ENCODE measurements around the gene ZNF433.
A peak's percentile ranks its signal among the peaks of the same experiment; 100 is the strongest.

- TF ChIP-seq, protein P1, sequence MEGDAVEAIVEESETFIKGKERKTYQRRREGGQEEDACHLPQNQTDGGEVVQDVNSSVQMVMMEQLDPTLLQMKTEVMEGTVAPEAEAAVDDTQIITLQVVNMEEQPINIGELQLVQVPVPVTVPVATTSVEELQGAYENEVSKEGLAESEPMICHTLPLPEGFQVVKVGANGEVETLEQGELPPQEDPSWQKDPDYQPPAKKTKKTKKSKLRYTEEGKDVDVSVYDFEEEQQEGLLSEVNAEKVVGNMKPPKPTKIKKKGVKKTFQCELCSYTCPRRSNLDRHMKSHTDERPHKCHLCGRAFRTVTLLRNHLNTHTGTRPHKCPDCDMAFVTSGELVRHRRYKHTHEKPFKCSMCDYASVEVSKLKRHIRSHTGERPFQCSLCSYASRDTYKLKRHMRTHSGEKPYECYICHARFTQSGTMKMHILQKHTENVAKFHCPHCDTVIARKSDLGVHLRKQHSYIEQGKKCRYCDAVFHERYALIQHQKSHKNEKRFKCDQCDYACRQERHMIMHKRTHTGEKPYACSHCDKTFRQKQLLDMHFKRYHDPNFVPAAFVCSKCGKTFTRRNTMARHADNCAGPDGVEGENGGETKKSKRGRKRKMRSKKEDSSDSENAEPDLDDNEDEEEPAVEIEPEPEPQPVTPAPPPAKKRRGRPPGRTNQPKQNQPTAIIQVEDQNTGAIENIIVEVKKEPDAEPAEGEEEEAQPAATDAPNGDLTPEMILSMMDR (IDR thresholded peaks at IDR 0.05; ENCODE audit: borderline replicate concordance, extremely low read depth, low read length, poor library complexity, severe bottlenecking), result peak; percentile 13
- TF ChIP-seq EZH2 (IDR thresholded peaks at IDR 0.05; ENCODE audit: borderline replicate concordance, low read depth, low read length, severe bottlenecking), result no peak
Measured at GRCh38 chr19:12052497-12053169, 17.2 kb upstream of the ZNF433 start, which contains the start of gene ZNF878.

Measured in DND-41 (cell line).